ENCODE measurements around the gene TBK1. TPM values are rescaled to one million over a fixed set of nuclear protein-coding genes. Genes with fewer than 3 reads are reported as not detected.

The TBK1 gene
- polyA plus RNA-seq, 2 of the 4 experiments (the other 2 are of a cell fraction): 29.3 to 52.5 TPM

GRCh38 chr12:64433915-64434314 is 18.0 kb upstream of the TBK1 start:
- Histone ChIP-seq H3K4me2 (no peak overlapping the region), H3K27ac (no peak overlapping the region), H3K9me3 (no peaks in the 10 kb centered on the region), H3K4me1 (peaks cover 5% of the 10 kb centered on the region; the same call in 1 of the 3 replicates), H3K4me3 (no peak overlapping the region)
- ChIA-PET CTCF (no interaction called here), POLR2A (no interaction called here)
- ATAC-seq: no peak
- WGBS (ENCODE audit: missing lambda C conversion rate): 88% methylated on average over 5 of the region's 5 CpGs
- FAIRE-seq: no peak
- no peak for DNase-seq (ENCODE audit: low read depth in 1 of 2, low spot score in 1 of 2)
- no peak for TF ChIP-seq RCOR1 (IDR thresholded peaks at IDR 0.05; ENCODE audit: low read depth, low read length)

- Histone ChIP-seq H3K9me3 (no peaks in the 10 kb centered on the region), H3K4me2 (no peak overlapping the region), H3K4me3 (no peak overlapping the region), H3K4me1 (no peaks in the 10 kb centered on the region), H3K27ac (no peak overlapping the region)
- CTCF ChIA-PET: no interaction called here
- 89% methylated on average over 1 of the region's 1 CpG for WGBS (ENCODE audit: missing lambda C conversion rate)
- FAIRE-seq (no peak), ATAC-seq (no peak), DNase-seq (ENCODE audit: low read depth in 1 of 2, low spot score in 1 of 2) (no peak)
- POLR2A ChIA-PET: no interaction called here
- no peak for TF ChIP-seq PHF8 (IDR thresholded peaks at IDR 0.05; ENCODE audit: borderline replicate concordance, low read depth)
- TF ChIP-seq CEBPB (IDR thresholded peaks at IDR 0.05): peak in 1 of 2 experiments; percentile 66; a peak in 3 of 4 replicates
- no peak for TF ChIP-seq ZSCAN20 (CRISPR knock-in tag; IDR thresholded peaks at IDR 0.05)
- TF ChIP-seq ZC3H11A (IDR thresholded peaks at IDR 0.05): no peak
Measured at GRCh38 chr12:64440100-64440499, 11.8 kb upstream of the TBK1 start.

DNA sequence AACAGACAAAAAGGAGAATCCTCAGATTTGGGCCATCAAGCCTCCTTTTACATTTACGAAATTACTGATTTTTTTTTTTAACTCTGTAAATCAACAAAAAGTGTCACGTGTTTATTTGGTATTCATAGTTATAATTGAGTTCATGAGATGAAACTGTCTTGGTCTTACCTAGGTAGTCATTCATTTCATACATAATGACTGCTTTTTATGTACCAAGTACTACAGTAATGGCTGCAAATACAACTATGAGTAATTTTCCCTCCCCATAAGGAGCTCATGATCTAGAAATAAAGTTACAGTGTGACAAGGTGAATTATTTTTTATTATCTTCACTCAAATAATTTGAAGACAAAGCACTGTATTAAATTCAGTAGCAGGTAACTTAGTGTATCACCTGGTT is 6.4 kb upstream of the TBK1 start:
- POLR2A ChIA-PET: no interaction called here
- Histone ChIP-seq H3K4me2 (no peak overlapping the region), H3K9me3 (no peaks in the 10 kb centered on the region), H3K4me3 (no peak overlapping the region), H3K27ac (no peak overlapping the region), H3K4me1 (peaks cover under 1% of the 10 kb centered on the region; the same call in 2 of the 3 replicates)
- CTCF ChIA-PET: interaction anchor here (1.3 kb wide), 1 partner anchor 14 kb away, joined by 4 read pairs; no protein-coding TSS in a partner anchor
- TF ChIP-seq E2F6 (IDR thresholded peaks at IDR 0.05; ENCODE audit: borderline replicate concordance, low read depth) (no peak), EP300 (IDR thresholded peaks at IDR 0.05) (no peak), EHF (CRISPR knock-in tag; IDR thresholded peaks at IDR 0.05) (no peak), TFCP2L1 (CRISPR knock-in tag; IDR thresholded peaks at IDR 0.05) (no peak)
- 89% methylated on average over 2 of the region's 2 CpGs for WGBS (ENCODE audit: missing lambda C conversion rate)
- no peak for DNase-seq (ENCODE audit: low read depth in 1 of 2, low spot score in 1 of 2)
- FAIRE-seq: peak; percentile 81
- ATAC-seq: no peak

DNA sequence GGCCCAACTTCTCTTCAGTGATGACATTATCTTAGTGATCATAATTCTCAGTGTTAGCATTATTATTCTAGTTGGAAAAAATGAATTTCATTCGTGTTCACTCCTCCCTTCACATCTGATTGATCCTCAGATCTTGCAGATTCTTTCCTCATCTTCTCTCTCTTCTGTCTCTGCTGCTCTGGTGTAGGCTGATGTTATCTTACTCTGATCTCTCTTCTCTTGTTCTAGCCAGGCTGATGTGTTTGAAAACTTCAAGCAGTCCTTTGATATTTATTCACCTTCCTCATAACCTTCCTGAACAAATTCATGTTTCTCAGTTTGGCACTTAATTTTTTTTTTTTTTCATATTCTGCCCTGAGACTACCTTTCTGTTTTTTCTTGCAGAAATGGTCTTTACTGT is 5.6 kb upstream of the TBK1 start:
- ChIA-PET CTCF (no interaction called here), POLR2A (no interaction called here)
- Histone ChIP-seq H3K4me1 (peaks cover 8% of the 10 kb centered on the region; the same call in 2 of the 3 replicates), H3K4me3 (no peak overlapping the region), H3K9me3 (no peaks in the 10 kb centered on the region), H3K27ac (no peak overlapping the region), H3K4me2 (no peak overlapping the region)
- no peak for FAIRE-seq
- TF ChIP-seq RARB (CRISPR knock-in tag; IDR thresholded peaks at IDR 0.05) (no peak), RAD21 (conservative IDR thresholded peaks at IDR 0.05 in 1 of 2, IDR thresholded peaks at IDR 0.05 in 1 of 2) (no peak), PBX3 (IDR thresholded peaks at IDR 0.05) (no peak), POLR2A (IDR thresholded peaks at IDR 0.05; ENCODE audit: low read length) (no peak), KDM1A (IDR thresholded peaks at IDR 0.05; ENCODE audit: low read depth) (no peak), ELK1 (IDR thresholded peaks at IDR 0.05; ENCODE audit: low read depth, low read length) (no peak), FOXS1 (CRISPR knock-in tag; IDR thresholded peaks at IDR 0.05) (no peak), ATOH8 (CRISPR knock-in tag; IDR thresholded peaks at IDR 0.05; ENCODE audit: low read depth) (no peak), CEBPB (IDR thresholded peaks at IDR 0.05) (no peak), MAFK (IDR thresholded peaks at IDR 0.05; ENCODE audit: partially characterized antibody) (no peak), NR3C1 (IDR thresholded peaks at IDR 0.05) (no peak), KDM5A (IDR thresholded peaks at IDR 0.05) (no peak), PHF8 (IDR thresholded peaks at IDR 0.05; ENCODE audit: borderline replicate concordance, low read depth) (no peak), BHLHE40 (IDR thresholded peaks at IDR 0.05; ENCODE audit: low read depth, low read length) (no peak), RCOR1 (IDR thresholded peaks at IDR 0.05; ENCODE audit: low read depth, low read length) (no peak)
- 84% methylated on average over 1 of the region's 1 CpG for WGBS (ENCODE audit: missing lambda C conversion rate)
- ATAC-seq: no peak
- no peak for DNase-seq (ENCODE audit: low read depth in 1 of 2, low spot score in 1 of 2)
